Neutrophil (primary cell): ENCODE data around the gene EFNA5.

Source experiments
- H3K27ac ChIP-seq: fragments of 200-600 bp; sonication (generic); 2 replicates; pipeline ENCODE4 v1.5.1; 2016; ENCODE audit warnings: mild to moderate bottlenecking, moderate library complexity
- H3K27me3 ChIP-seq: fragments of 200-600 bp; sonication (generic); 2 replicates; pipeline ENCODE4 v1.6.0; 2016; ENCODE audit warnings: mild to moderate bottlenecking
- H3K36me3 ChIP-seq: fragments of 200-600 bp; sonication (generic); 2 replicates; pipeline ENCODE4 v1.5.1; 2017
- H3K4me1 ChIP-seq, 2 experiments: fragments of 200-600 bp in 1 of 2; sonication (generic) in 1 of 2; 1 replicate in 1 of 2; 2 replicates in 1 of 2; pipeline versions ENCODE4 v1.5.1 to v1.6.1; 2013 to 2016; ENCODE audit warnings: low read depth in 1 of 2, low read length in 1 of 2, mild to moderate bottlenecking in 1 of 2, moderate library complexity in 1 of 2; ENCODE audit not compliant: control insufficient read depth in 1 of 2, insufficient read depth in 1 of 2
- H3K4me3 ChIP-seq, 2 experiments: fragments of 200-600 bp in 1 of 2; sonication (generic) in 1 of 2; 1 replicate in 1 of 2; 2 replicates in 1 of 2; pipeline ENCODE4 v1.5.1; 2013 to 2016; ENCODE audit warnings: low read depth in 1 of 2, low read length in 1 of 2, mild to moderate bottlenecking in 1 of 2, moderate library complexity in 1 of 2
- H3K9me3 ChIP-seq: fragments of 200-600 bp; sonication (generic); 2 replicates; pipeline ENCODE4 v1.5.1; 2016
- TF ChIP-seq, protein P1 (sequence below): fragments of 200-600 bp; sonication (generic); IDR thresholded peaks from 2 replicates; pipeline ENCODE4 v1.5.1; 2016; ENCODE audit warnings: antibody characterized with exemption

Gene EFNA5

GRCh38 chr5:107556575-107556974 lies 114.2 kb downstream of the EFNA5 start:
- TF ChIP-seq, protein P1, sequence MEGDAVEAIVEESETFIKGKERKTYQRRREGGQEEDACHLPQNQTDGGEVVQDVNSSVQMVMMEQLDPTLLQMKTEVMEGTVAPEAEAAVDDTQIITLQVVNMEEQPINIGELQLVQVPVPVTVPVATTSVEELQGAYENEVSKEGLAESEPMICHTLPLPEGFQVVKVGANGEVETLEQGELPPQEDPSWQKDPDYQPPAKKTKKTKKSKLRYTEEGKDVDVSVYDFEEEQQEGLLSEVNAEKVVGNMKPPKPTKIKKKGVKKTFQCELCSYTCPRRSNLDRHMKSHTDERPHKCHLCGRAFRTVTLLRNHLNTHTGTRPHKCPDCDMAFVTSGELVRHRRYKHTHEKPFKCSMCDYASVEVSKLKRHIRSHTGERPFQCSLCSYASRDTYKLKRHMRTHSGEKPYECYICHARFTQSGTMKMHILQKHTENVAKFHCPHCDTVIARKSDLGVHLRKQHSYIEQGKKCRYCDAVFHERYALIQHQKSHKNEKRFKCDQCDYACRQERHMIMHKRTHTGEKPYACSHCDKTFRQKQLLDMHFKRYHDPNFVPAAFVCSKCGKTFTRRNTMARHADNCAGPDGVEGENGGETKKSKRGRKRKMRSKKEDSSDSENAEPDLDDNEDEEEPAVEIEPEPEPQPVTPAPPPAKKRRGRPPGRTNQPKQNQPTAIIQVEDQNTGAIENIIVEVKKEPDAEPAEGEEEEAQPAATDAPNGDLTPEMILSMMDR: no peak
- Histone ChIP-seq H3K9me3 (no peaks in the 10 kb centered on the region), H3K4me3 (no peak overlapping the region), H3K4me1 (no peaks in the 10 kb centered on the region), H3K36me3 (no peaks in the 10 kb centered on the region), H3K27me3 (no peaks in the 10 kb centered on the region), H3K27ac (no peak overlapping the region)

DNA sequence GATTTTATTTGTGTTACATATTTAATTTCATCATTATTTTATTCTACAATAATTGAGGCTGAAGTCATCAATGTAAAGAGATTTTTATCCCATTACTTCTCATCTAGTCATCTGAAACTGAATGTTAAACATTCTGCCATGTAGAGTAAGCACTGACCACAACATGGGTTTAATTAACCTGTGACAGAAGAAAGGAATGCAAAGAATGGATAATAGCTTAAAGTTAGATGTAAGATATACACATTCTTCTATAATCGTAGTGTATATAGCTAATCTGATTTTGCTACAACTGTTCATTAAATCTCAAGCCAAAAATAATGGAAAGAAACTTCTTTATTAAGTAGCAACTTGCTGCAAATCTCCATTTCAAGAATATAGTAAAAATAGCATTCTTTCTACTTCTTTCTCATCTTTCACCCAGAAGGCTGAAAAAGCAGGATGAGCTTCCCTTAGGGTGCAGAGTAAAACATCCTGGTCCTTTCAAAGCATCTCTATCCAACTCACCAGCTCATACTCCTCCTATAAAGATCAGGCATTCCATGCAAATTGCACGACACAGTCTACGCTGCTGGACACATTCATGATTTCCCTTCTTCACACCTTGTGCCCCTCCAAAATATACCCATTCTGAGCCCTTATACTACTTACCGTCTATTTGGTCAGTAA lies 115.2 kb downstream of the EFNA5 start:
- H3K36me3 ChIP-seq: no peaks in the 10 kb centered on the region
- H3K9me3 ChIP-seq: no peaks in the 10 kb centered on the region
- H3K27ac ChIP-seq: no peak overlapping the region
- H3K4me1 ChIP-seq: no peaks in the 10 kb centered on the region
- H3K4me3 ChIP-seq: no peak overlapping the region
- no peaks in the 10 kb centered on the region for H3K27me3 ChIP-seq
- TF ChIP-seq, protein P1: no peak

DNA sequence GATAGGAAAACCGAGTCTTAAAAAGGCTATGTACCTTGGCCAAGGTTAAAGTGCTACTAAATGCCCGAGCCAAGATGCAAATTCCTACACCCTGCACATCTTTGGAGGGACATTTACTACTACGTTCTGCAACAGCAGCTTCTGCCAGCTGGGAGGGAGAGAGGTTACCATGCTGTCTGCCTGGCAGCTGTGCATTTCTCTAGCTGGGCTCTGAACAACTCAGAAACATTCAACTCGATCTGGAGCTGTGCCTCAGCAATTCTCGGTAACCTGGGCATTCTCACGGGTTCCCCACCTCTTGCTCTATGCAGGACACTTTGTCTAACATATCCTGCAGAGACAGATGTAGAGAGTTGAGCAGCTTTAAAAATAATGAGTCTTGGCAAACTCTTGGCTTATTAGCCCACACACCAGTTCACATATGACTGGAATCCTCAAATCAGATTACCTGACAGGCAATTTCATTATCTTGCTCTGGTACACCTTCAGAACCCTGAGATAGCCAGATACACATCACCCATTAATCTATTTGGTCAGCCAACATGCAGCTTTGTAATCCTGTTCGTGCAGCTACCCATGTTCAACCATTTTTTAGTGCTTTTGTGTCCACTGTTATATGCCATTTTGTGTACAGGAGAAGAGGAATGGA lies 115.8 kb downstream of the EFNA5 start:
- Histone ChIP-seq H3K27me3 (no peaks in the 10 kb centered on the region), H3K4me1 (no peaks in the 10 kb centered on the region), H3K4me3 (no peak overlapping the region), H3K36me3 (no peaks in the 10 kb centered on the region), H3K27ac (no peak overlapping the region), H3K9me3 (no peaks in the 10 kb centered on the region)
- TF ChIP-seq, protein P1: no peak

DNA sequence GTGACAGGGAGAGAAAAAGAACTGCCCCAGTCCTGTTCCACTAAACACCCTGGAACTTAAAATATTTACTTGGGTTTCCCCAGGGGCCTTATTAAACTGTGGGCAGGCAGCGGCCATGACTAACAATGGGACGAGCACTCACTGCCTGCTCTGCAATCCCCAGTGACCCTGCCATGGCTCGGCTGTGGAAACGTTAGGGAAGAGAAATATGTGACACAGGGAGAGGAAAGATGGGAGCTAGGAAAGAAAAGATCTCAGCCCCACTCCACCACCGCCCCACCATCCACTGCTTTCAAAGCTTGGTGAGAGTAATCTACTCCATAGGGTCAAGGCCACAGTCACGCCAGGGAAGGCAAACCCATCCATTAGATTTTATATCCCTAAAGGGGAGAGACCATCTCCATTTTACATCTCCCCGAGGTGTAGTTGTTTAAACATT lies 117.6 kb downstream of the EFNA5 start:
- Histone ChIP-seq H3K27me3 (no peaks in the 10 kb centered on the region), H3K4me3 (no peak overlapping the region), H3K27ac (no peak overlapping the region), H3K4me1 (no peaks in the 10 kb centered on the region), H3K9me3 (no peaks in the 10 kb centered on the region), H3K36me3 (no peaks in the 10 kb centered on the region)
- TF ChIP-seq, protein P1: no peak

- Histone ChIP-seq H3K9me3 (no peaks in the 10 kb centered on the region), H3K4me3 (no peak overlapping the region), H3K27me3 (no peaks in the 10 kb centered on the region), H3K27ac (no peak overlapping the region), H3K36me3 (no peaks in the 10 kb centered on the region), H3K4me1 (no peaks in the 10 kb centered on the region)
- TF ChIP-seq, protein P1: no peak
Observed at GRCh38 chr5:107551088-107551487, 119.6 kb downstream of the EFNA5 start.
